ENCODE measurements around the gene TMPRSS3.

DNA sequence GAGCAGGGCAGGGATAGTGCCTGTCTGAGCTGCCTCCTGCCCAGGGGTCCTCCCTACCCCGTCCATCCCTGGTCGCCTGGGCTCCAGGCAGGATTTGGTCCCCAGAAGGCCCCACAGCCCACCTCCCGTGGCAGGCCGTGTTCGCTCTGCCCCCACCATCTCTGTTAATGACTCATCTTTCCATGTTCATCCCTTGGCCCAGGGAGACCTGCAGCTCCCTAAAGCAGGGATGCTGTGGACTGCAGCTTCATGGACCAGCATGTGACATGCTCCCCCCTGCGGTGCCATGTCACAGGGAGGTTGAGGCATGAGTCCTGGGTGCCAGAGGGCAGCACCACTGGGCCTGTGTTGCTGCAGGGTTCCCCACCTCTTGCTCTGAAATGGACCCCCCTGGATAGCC, 34.7 kb upstream of the TMPRSS3 start:
- TF ChIP-seq, protein P1, sequence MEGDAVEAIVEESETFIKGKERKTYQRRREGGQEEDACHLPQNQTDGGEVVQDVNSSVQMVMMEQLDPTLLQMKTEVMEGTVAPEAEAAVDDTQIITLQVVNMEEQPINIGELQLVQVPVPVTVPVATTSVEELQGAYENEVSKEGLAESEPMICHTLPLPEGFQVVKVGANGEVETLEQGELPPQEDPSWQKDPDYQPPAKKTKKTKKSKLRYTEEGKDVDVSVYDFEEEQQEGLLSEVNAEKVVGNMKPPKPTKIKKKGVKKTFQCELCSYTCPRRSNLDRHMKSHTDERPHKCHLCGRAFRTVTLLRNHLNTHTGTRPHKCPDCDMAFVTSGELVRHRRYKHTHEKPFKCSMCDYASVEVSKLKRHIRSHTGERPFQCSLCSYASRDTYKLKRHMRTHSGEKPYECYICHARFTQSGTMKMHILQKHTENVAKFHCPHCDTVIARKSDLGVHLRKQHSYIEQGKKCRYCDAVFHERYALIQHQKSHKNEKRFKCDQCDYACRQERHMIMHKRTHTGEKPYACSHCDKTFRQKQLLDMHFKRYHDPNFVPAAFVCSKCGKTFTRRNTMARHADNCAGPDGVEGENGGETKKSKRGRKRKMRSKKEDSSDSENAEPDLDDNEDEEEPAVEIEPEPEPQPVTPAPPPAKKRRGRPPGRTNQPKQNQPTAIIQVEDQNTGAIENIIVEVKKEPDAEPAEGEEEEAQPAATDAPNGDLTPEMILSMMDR (IDR thresholded peaks at IDR 0.05), result no peak
- no peak for TF ChIP-seq POLR2A (IDR thresholded peaks at IDR 0.05)
